ENCODE results near the gene NEAT1. TPM values are rescaled to one million over a fixed set of nuclear protein-coding genes. Genes with fewer than 3 reads are reported as not detected.

The NEAT1 gene
- total RNA-seq, 1 donor: 818 TPM

GRCh38 chr11:65442842-65443331, 20.3 kb downstream of the NEAT1 start:
- Histone ChIP-seq H3K4me2 (ENCODE audit: insufficient read depth, low read length) (peak overlapping the region; percentile 56), H3K79me2 (ENCODE audit: insufficient read depth, low read length) (peaks cover 87% of the 10 kb centered on the region), H4K20me1 (ENCODE audit: insufficient read depth, low read length) (peaks cover 92% of the 10 kb centered on the region), H3K4me3 (ENCODE audit: insufficient read depth, low read length) (peak overlapping the region; percentile 29), H3K27ac (ENCODE audit: low read depth, low read length) (peak overlapping the region; percentile 50), H3K9me3 (ENCODE audit: low read depth, low read length) (no peaks in the 10 kb centered on the region), H3K36me3 (ENCODE audit: insufficient read depth, low read length) (peaks cover 90% of the 10 kb centered on the region), H3K4me1 (ENCODE audit: insufficient read depth, low read length) (peaks cover 48% of the 10 kb centered on the region), H3K27me3 (ENCODE audit: insufficient read depth, low read length) (no peaks in the 10 kb centered on the region), H2AFZ (ENCODE audit: low read length) (no peak overlapping the region)
- TF ChIP-seq CTCF (IDR thresholded peaks at IDR 0.05; ENCODE audit: extremely low read depth, low read depth, low read length): no peak
- DNase-seq (ENCODE audit: insufficient read length, low spot score, missing footprints): no peak

- Histone ChIP-seq H2AFZ (ENCODE audit: low read length) (no peak overlapping the region), H3K36me3 (ENCODE audit: insufficient read depth, low read length) (peaks cover 74% of the 10 kb centered on the region), H3K79me2 (ENCODE audit: insufficient read depth, low read length) (peaks cover 75% of the 10 kb centered on the region), H3K4me1 (ENCODE audit: insufficient read depth, low read length) (peaks cover 41% of the 10 kb centered on the region), H3K4me2 (ENCODE audit: insufficient read depth, low read length) (no peak overlapping the region), H3K27me3 (ENCODE audit: insufficient read depth, low read length) (no peaks in the 10 kb centered on the region), H3K27ac (ENCODE audit: low read depth, low read length) (peak overlapping the region; percentile 50), H3K4me3 (ENCODE audit: insufficient read depth, low read length) (no peak overlapping the region), H3K9me3 (ENCODE audit: low read depth, low read length) (no peaks in the 10 kb centered on the region), H4K20me1 (ENCODE audit: insufficient read depth, low read length) (peaks cover 85% of the 10 kb centered on the region)
- DNase-seq (ENCODE audit: insufficient read length, low spot score, missing footprints): peak; percentile 58
- TF ChIP-seq CTCF (IDR thresholded peaks at IDR 0.05; ENCODE audit: extremely low read depth, low read depth, low read length): no peak
These were observed 21.9 kb downstream of the NEAT1 start for GRCh38 chr11:65444314-65445051.

GRCh38 chr11:65445101-65445603, 22.6 kb downstream of the NEAT1 start:
- no peak overlapping the region for H3K4me2 ChIP-seq (ENCODE audit: insufficient read depth, low read length)
- peaks cover 68% of the 10 kb centered on the region for H3K36me3 ChIP-seq (ENCODE audit: insufficient read depth, low read length)
- H3K4me1 ChIP-seq (ENCODE audit: insufficient read depth, low read length): peaks cover 41% of the 10 kb centered on the region
- H3K27me3 ChIP-seq (ENCODE audit: insufficient read depth, low read length): no peaks in the 10 kb centered on the region
- peak overlapping the region; percentile 75 for H3K27ac ChIP-seq (ENCODE audit: low read depth, low read length)
- H4K20me1 ChIP-seq (ENCODE audit: insufficient read depth, low read length): peaks cover 78% of the 10 kb centered on the region
- TF ChIP-seq CTCF (IDR thresholded peaks at IDR 0.05; ENCODE audit: extremely low read depth, low read depth, low read length): no peak
- DNase-seq (ENCODE audit: insufficient read length, low spot score, missing footprints): no peak
- H3K4me3 ChIP-seq (ENCODE audit: insufficient read depth, low read length): no peak overlapping the region
- no peaks in the 10 kb centered on the region for H3K9me3 ChIP-seq (ENCODE audit: low read depth, low read length)
- no peak overlapping the region for H2AFZ ChIP-seq (ENCODE audit: low read length)
- H3K79me2 ChIP-seq (ENCODE audit: insufficient read depth, low read length): peaks cover 69% of the 10 kb centered on the region
